Measurements from ENCODE around the gene CPB1. TPM values are rescaled to one million over a fixed set of nuclear protein-coding genes. Genes with fewer than 3 reads are reported as not detected.

Gene CPB1
- total RNA-seq, 1 experiment from 2014 or later, result not detected

- Histone ChIP-seq H3K79me2 (ENCODE audit: low read length) (no peaks in the 10 kb centered on the region), H2AFZ (ENCODE audit: low read length) (no peak overlapping the region), H4K20me1 (ENCODE audit: low read length) (no peaks in the 10 kb centered on the region), H3K36me3 (ENCODE audit: low read depth, low read length) (no peaks in the 10 kb centered on the region), H3K4me1 (ENCODE audit: insufficient read depth, low read length) (no peaks in the 10 kb centered on the region), H3K9me2 (replicated peaks; ENCODE audit: low read length) (no peaks in the 10 kb centered on the region), H3K27me3 (ENCODE audit: low read length) (peaks cover 39% of the 10 kb centered on the region), H3K9ac (ENCODE audit: low read length) (no peak overlapping the region), H3K9me3 (ENCODE audit: low read length) (no peaks in the 10 kb centered on the region), H3K27ac (ENCODE audit: low read length) (no peak overlapping the region), H3F3A (ENCODE audit: low read length, unreplicated experiment) (no peaks in the 10 kb centered on the region), H3K4me2 (ENCODE audit: low read length) (no peak overlapping the region), H3K4me3 (ENCODE audit: low read length) (no peak overlapping the region)
- no TSS peak for BruUV-seq (replicated peaks)
- intact Hi-C loops (cut with micrococcal nuclease), result no loop called here
- CTCF ChIA-PET, result no interaction called here
- DNase-seq (no peak), ATAC-seq (no peak)
- no peak for TF ChIP-seq EZH2 (IDR thresholded peaks at IDR 0.05; ENCODE audit: low read length, unreplicated experiment)
- TF ChIP-seq EZH2phosphoT487 (IDR thresholded peaks at IDR 0.05; ENCODE audit: borderline replicate concordance, low read length), result no peak
- no peak for TF ChIP-seq CTCF (conservative IDR thresholded peaks at IDR 0.05; ENCODE audit: low read depth, low read length)
- POLR2A ChIA-PET (ENCODE audit: unreplicated experiment), result no interaction called here
Measured at GRCh38 chr3:148789146-148789545, 38.5 kb upstream of the CPB1 start.

GRCh38 chr3:148789906-148790305 is 37.7 kb upstream of the CPB1 start:
- ChIA-PET POLR2A (ENCODE audit: unreplicated experiment) (no interaction called here), CTCF (no interaction called here)
- BruUV-seq (replicated peaks), result no TSS peak
- H4K20me1 ChIP-seq (ENCODE audit: low read length), result no peaks in the 10 kb centered on the region
- no peak overlapping the region for H3K27ac ChIP-seq (ENCODE audit: low read length)
- no peaks in the 10 kb centered on the region for H3K36me3 ChIP-seq (ENCODE audit: low read depth, low read length)
- TF ChIP-seq EZH2phosphoT487 (IDR thresholded peaks at IDR 0.05; ENCODE audit: borderline replicate concordance, low read length) (no peak), CTCF (conservative IDR thresholded peaks at IDR 0.05; ENCODE audit: low read depth, low read length) (no peak), EZH2 (IDR thresholded peaks at IDR 0.05; ENCODE audit: low read length, unreplicated experiment) (no peak)
- DNase-seq (no peak), ATAC-seq (no peak)
- intact Hi-C loops (cut with micrococcal nuclease), result no loop called here
- H3K9ac ChIP-seq (ENCODE audit: low read length), result no peak overlapping the region
- no peak overlapping the region for H3K4me2 ChIP-seq (ENCODE audit: low read length)
- H3K27me3 ChIP-seq (ENCODE audit: low read length), result peaks cover 39% of the 10 kb centered on the region
- H3K9me3 ChIP-seq (ENCODE audit: low read length), result no peaks in the 10 kb centered on the region
- H3K79me2 ChIP-seq (ENCODE audit: low read length), result no peaks in the 10 kb centered on the region
- H3K9me2 ChIP-seq (replicated peaks; ENCODE audit: low read length), result no peaks in the 10 kb centered on the region
- H3F3A ChIP-seq (ENCODE audit: low read length, unreplicated experiment), result no peaks in the 10 kb centered on the region
- H3K4me1 ChIP-seq (ENCODE audit: insufficient read depth, low read length), result no peaks in the 10 kb centered on the region
- H2AFZ ChIP-seq (ENCODE audit: low read length), result no peak overlapping the region
- H3K4me3 ChIP-seq (ENCODE audit: low read length), result no peak overlapping the region

- H3K9me2 ChIP-seq (replicated peaks; ENCODE audit: low read length), result no peaks in the 10 kb centered on the region
- no peaks in the 10 kb centered on the region for H3K36me3 ChIP-seq (ENCODE audit: low read depth, low read length)
- ChIA-PET CTCF (no interaction called here), POLR2A (ENCODE audit: unreplicated experiment) (no interaction called here)
- intact Hi-C loops (cut with micrococcal nuclease), result no loop called here
- no TSS peak for BruUV-seq (replicated peaks)
- no peak overlapping the region for H2AFZ ChIP-seq (ENCODE audit: low read length)
- no peak overlapping the region for H3K4me3 ChIP-seq (ENCODE audit: low read length)
- H3K79me2 ChIP-seq (ENCODE audit: low read length), result no peaks in the 10 kb centered on the region
- H3K27ac ChIP-seq (ENCODE audit: low read length), result no peak overlapping the region
- H3K9me3 ChIP-seq (ENCODE audit: low read length), result no peaks in the 10 kb centered on the region
- DNase-seq, result no peak
- no peak overlapping the region for H3K9ac ChIP-seq (ENCODE audit: low read length)
- no peak overlapping the region for H3K4me2 ChIP-seq (ENCODE audit: low read length)
- H3K4me1 ChIP-seq (ENCODE audit: insufficient read depth, low read length), result no peaks in the 10 kb centered on the region
- TF ChIP-seq EZH2phosphoT487 (IDR thresholded peaks at IDR 0.05; ENCODE audit: borderline replicate concordance, low read length) (no peak), EZH2 (IDR thresholded peaks at IDR 0.05; ENCODE audit: low read length, unreplicated experiment) (no peak), CTCF (conservative IDR thresholded peaks at IDR 0.05; ENCODE audit: low read depth, low read length) (no peak)
- no peak for ATAC-seq
- H3F3A ChIP-seq (ENCODE audit: low read length, unreplicated experiment), result no peaks in the 10 kb centered on the region
- H4K20me1 ChIP-seq (ENCODE audit: low read length), result no peaks in the 10 kb centered on the region
- peaks cover 42% of the 10 kb centered on the region for H3K27me3 ChIP-seq (ENCODE audit: low read length)
Measured at GRCh38 chr3:148790370-148790769, 37.2 kb upstream of the CPB1 start.

Data from PC-3 (cell line).